Neural progenitor cell (in vitro differentiated cells): ENCODE results near the gene TRIL. TPM values are rescaled to one million over a fixed set of nuclear protein-coding genes. Genes with fewer than 3 reads are reported as not detected.

ENCODE experiments used
- DNase-seq: peaks from one replicate; pipeline ENCODE4 v3.0.0-alpha.2; 2016; ENCODE audit warnings: low spot score
- H2AFZ ChIP-seq: fragments of 200-600 bp; sonication (generic); replicated peaks from 2 replicates; pipeline ENCODE4 v1.6.1; 2016; ENCODE audit warnings: antibody characterized with exemption
- H3F3A ChIP-seq: fragments of 200-600 bp; sonication (generic); 2 replicates; pipeline ENCODE4 v1.6.1; 2016; ENCODE audit warnings: antibody characterized with exemption, low read depth
- H3K27ac ChIP-seq: fragments of 200-600 bp; sonication (generic); 2 replicates; pipeline ENCODE4 v1.5.1; 2016; ENCODE audit warnings: mild to moderate bottlenecking
- H3K27me3 ChIP-seq: fragments of 200-600 bp; sonication (generic); 2 replicates; pipeline ENCODE4 v1.6.1; 2016; ENCODE audit warnings: mild to moderate bottlenecking, moderate library complexity
- H3K36me3 ChIP-seq: fragments of 200-600 bp; sonication (generic); 2 replicates; pipeline ENCODE4 v1.5.1; 2016
- H3K4me1 ChIP-seq: fragments of 200-600 bp; sonication (generic); 2 replicates; pipeline ENCODE4 v1.6.1; 2016; ENCODE audit warnings: mixed run types
- H3K4me2 ChIP-seq: fragments of 200-600 bp; sonication (generic); 2 replicates; pipeline ENCODE4 v1.6.1; 2016
- H3K4me3 ChIP-seq: fragments of 200-600 bp; sonication (generic); 2 replicates; pipeline ENCODE4 v1.5.1; 2016
- H3K79me2 ChIP-seq: fragments of 200-600 bp; sonication (generic); 2 replicates; pipeline ENCODE4 v1.6.1; 2016; ENCODE audit warnings: low read depth
- H3K9ac ChIP-seq: fragments of 200-600 bp; sonication (generic); 2 replicates; pipeline ENCODE4 v1.6.1; 2016
- H3K9me3 ChIP-seq: fragments of 200-600 bp; sonication (generic); 2 replicates; pipeline ENCODE4 v1.5.1; 2016; ENCODE audit warnings: low read depth
- H4K20me1 ChIP-seq: fragments of 200-600 bp; sonication (generic); 2 replicates; pipeline ENCODE4 v1.6.1; 2016; ENCODE audit warnings: low read depth
- H3K27ac Mint-ChIP-seq: 3 replicates; pipeline ENCODE4 v1.8.0; 2021; ENCODE audit warnings: mixed read lengths
- H3K27me3 Mint-ChIP-seq: 2 replicates; pipeline ENCODE4 v1.8.0; 2022; ENCODE audit warnings: low read depth, mild to moderate bottlenecking, inconsistent platforms, moderate library complexity, mixed read lengths; ENCODE audit not compliant: insufficient read depth
- H3K36me3 Mint-ChIP-seq: 3 replicates; pipeline ENCODE4 v1.8.0; 2021; ENCODE audit warnings: mixed read lengths
- H3K4me1 Mint-ChIP-seq: 3 replicates; pipeline ENCODE4 v1.8.0; 2021; ENCODE audit warnings: mixed read lengths
- H3K4me3 Mint-ChIP-seq: 3 replicates; pipeline ENCODE4 v1.8.0; 2021; ENCODE audit warnings: mild to moderate bottlenecking, moderate library complexity, mixed read lengths
- H3K9me3 Mint-ChIP-seq: 3 replicates; pipeline ENCODE4 v1.8.0; 2020; ENCODE audit warnings: mixed read lengths
- EZH2 ChIP-seq: fragments of 200-600 bp; sonication (generic); IDR thresholded peaks from 2 replicates; pipeline ENCODE4 v1.6.1; 2017; ENCODE audit warnings: antibody characterized with exemption, mild to moderate bottlenecking, moderate library complexity
- EZH2phosphoT487 ChIP-seq: fragments of 200-600 bp; sonication (generic); IDR thresholded peaks from 2 replicates; pipeline ENCODE4 v1.6.1; 2017; ENCODE audit warnings: antibody characterized with exemption
- total RNA-seq: library from RNA; depleted of rRNA; stranded (reverse); fragments of >200 nt; gene quantifications from 2 replicates; pipeline ENCODE4 v1.2.3, GENCODE V29; 2015; ENCODE audit warnings: low replicate concordance
- TF ChIP-seq, protein P1 (sequence below): fragments of 200-600 bp; sonication (generic); IDR thresholded peaks from 2 replicates; pipeline ENCODE4 v1.5.1; 2017; ENCODE audit warnings: antibody characterized with exemption, mild to moderate bottlenecking

The TRIL gene
- total RNA-seq, 1 donor from 2014 or later, result 8.5 TPM

DNA sequence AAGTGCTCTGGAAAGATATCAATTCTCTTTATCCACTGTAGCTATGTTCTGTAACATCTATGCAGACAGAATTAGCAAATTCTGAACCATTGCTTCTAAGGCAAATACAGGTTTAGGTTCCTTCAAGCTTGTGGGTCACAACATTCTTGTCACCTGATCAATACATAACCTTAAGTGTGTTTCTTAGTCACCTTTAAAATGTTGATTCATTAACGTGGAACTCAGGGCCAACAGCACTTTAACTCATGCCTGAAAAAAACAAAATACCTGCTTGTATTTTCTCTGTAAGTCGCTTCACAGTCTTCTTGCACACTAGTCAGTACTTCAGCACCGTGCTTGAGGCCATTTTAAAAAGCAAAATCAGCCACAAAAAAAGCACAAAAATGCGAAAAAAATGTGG, 35.2 kb upstream of the TRIL start:
- H3K27me3 ChIP-seq, result no peaks in the 10 kb centered on the region
- H3K36me3 ChIP-seq, result peaks cover 4% of the 10 kb centered on the region
- Mint-ChIP-seq H3K4me3 (no peak overlapping the region), H3K4me1 (peaks cover 47% of the 10 kb centered on the region), H3K36me3 (peaks cover 7% of the 10 kb centered on the region), H3K9me3 (peaks cover 3% of the 10 kb centered on the region), H3K27ac (no peak overlapping the region), H3K27me3 (peaks cover 2% of the 10 kb centered on the region)
- H3K4me1 ChIP-seq, result peaks cover 20% of the 10 kb centered on the region
- no peaks in the 10 kb centered on the region for H4K20me1 ChIP-seq
- H3K79me2 ChIP-seq, result no peaks in the 10 kb centered on the region
- DNase-seq, result no peak
- H2AFZ ChIP-seq, result no peak overlapping the region
- no peaks in the 10 kb centered on the region for H3K9me3 ChIP-seq
- H3K9ac ChIP-seq, result no peak overlapping the region
- H3F3A ChIP-seq, result no peaks in the 10 kb centered on the region
- no peak overlapping the region for H3K4me2 ChIP-seq
- no peak overlapping the region for H3K27ac ChIP-seq
- H3K4me3 ChIP-seq, result no peak overlapping the region
- TF ChIP-seq, protein P1, sequence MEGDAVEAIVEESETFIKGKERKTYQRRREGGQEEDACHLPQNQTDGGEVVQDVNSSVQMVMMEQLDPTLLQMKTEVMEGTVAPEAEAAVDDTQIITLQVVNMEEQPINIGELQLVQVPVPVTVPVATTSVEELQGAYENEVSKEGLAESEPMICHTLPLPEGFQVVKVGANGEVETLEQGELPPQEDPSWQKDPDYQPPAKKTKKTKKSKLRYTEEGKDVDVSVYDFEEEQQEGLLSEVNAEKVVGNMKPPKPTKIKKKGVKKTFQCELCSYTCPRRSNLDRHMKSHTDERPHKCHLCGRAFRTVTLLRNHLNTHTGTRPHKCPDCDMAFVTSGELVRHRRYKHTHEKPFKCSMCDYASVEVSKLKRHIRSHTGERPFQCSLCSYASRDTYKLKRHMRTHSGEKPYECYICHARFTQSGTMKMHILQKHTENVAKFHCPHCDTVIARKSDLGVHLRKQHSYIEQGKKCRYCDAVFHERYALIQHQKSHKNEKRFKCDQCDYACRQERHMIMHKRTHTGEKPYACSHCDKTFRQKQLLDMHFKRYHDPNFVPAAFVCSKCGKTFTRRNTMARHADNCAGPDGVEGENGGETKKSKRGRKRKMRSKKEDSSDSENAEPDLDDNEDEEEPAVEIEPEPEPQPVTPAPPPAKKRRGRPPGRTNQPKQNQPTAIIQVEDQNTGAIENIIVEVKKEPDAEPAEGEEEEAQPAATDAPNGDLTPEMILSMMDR, result no peak
- no peak for TF ChIP-seq EZH2

DNA sequence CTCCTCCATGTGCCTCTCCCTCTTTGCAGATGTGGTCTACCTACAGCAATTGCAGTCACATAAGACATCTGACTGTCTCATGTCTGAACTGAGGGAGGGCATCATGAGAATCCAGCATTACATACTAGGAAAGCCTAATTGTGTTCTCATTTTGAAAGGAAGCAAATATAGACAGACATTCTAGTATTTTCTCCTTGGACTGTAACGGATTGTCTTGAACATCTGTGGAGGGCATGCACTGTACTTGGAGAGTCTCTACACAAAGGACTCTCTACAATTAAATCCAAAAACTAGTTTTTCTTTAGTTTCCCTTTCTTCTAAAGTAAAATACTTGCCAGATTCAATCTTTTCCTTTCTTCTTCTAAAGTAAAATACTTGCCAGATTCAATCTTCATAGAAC, 34.7 kb upstream of the TRIL start:
- Histone ChIP-seq H3K4me1 (peaks cover 14% of the 10 kb centered on the region), H4K20me1 (no peaks in the 10 kb centered on the region), H3F3A (no peaks in the 10 kb centered on the region), H3K79me2 (no peaks in the 10 kb centered on the region), H3K4me2 (no peak overlapping the region), H3K36me3 (peaks cover 4% of the 10 kb centered on the region), H3K27me3 (no peaks in the 10 kb centered on the region), H3K4me3 (no peak overlapping the region), H3K27ac (no peak overlapping the region), H3K9me3 (no peaks in the 10 kb centered on the region), H3K9ac (no peak overlapping the region), H2AFZ (no peak overlapping the region)
- TF ChIP-seq EZH2phosphoT487, result no peak
- no peak for TF ChIP-seq EZH2
- TF ChIP-seq, protein P1, result no peak
- H3K9me3 Mint-ChIP-seq, result peaks cover 8% of the 10 kb centered on the region
- peaks cover 44% of the 10 kb centered on the region for H3K4me1 Mint-ChIP-seq
- peaks cover 2% of the 10 kb centered on the region for H3K27me3 Mint-ChIP-seq
- H3K36me3 Mint-ChIP-seq, result peaks cover 7% of the 10 kb centered on the region
- no peak for DNase-seq
- H3K27ac Mint-ChIP-seq, result no peak overlapping the region
- H3K4me3 Mint-ChIP-seq, result no peak overlapping the region

DNA sequence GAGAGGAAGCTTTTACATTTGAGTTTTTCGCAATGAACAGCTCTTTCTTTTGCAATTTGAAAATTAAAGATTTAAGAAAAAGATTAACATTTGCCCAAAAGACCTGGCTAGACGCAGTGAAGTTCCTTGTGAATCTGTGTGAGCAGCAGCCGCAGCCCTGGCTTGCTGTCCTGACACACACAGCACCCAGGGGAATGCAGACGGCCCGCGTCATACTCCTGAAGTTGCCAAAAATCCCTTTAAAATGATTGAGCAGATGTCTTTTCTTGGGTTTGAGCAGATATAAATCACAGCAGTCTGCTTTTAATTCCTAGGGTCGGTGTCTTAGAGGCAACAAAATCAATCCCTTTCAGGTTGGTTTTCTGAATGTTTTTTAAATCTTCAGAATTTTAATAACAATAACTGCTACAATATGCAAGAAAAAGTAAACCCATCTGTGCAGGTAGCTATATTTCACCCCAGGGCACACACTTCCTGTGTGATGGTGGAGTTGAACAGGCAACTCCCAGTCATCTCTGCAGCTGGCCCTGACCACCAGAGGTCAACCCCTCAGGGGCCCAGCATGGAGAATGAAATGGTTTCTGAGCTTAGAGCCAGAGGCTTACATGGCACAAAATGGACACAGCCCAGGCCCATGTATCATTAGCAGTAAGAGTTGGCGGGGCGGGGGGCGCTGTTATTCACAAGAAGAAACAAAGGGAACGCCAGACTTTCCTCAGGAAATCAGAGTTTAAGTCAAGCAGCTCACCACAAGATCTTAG, 32.2 kb upstream of the TRIL start:
- Histone ChIP-seq H3K4me2 (peak overlapping the region; percentile 9), H3K27ac (no peak overlapping the region), H3K79me2 (no peaks in the 10 kb centered on the region), H3K4me3 (no peak overlapping the region), H3K9ac (no peak overlapping the region), H3F3A (no peaks in the 10 kb centered on the region), H3K4me1 (peaks cover 24% of the 10 kb centered on the region), H2AFZ (peak overlapping the region; percentile 15), H3K27me3 (no peaks in the 10 kb centered on the region), H3K36me3 (peaks cover 3% of the 10 kb centered on the region), H4K20me1 (no peaks in the 10 kb centered on the region), H3K9me3 (no peaks in the 10 kb centered on the region)
- peak; percentile 20 for DNase-seq
- Mint-ChIP-seq H3K36me3 (peaks cover 7% of the 10 kb centered on the region), H3K27me3 (peaks cover 6% of the 10 kb centered on the region), H3K4me3 (no peak overlapping the region), H3K4me1 (peaks cover 52% of the 10 kb centered on the region), H3K27ac (peak overlapping the region; percentile 83), H3K9me3 (peaks cover 17% of the 10 kb centered on the region)
- no peak for TF ChIP-seq EZH2
- TF ChIP-seq, protein P1, result no peak
- no peak for TF ChIP-seq EZH2phosphoT487
